Measurements from ENCODE around the gene CGREF1.

The CGREF1 gene

GRCh38 chr2:27087823-27088410 lies 31.0 kb downstream of the CGREF1 start:
- Histone ChIP-seq H3K27me3 (replicated peaks; ENCODE audit: control insufficient read depth, insufficient read depth, low read length, poor library complexity, severe bottlenecking) (no peaks in the 10 kb centered on the region), H3K4me1 (ENCODE audit: control insufficient read depth, insufficient read depth, low read length, poor library complexity, severe bottlenecking) (peaks cover 19% of the 10 kb centered on the region), H3K27ac (ENCODE audit: insufficient read depth, low read length, poor library complexity, severe bottlenecking) (no peak overlapping the region), H3K9me3 (ENCODE audit: control insufficient read depth, low read length) (no peaks in the 10 kb centered on the region), H3K4me3 (ENCODE audit: insufficient read depth, low read depth, low read length, poor library complexity, severe bottlenecking) (no peak overlapping the region), H3K36me3 (ENCODE audit: control insufficient read depth, insufficient read depth, low read length) (no peaks in the 10 kb centered on the region)
- DNase-seq = no peak

DNA sequence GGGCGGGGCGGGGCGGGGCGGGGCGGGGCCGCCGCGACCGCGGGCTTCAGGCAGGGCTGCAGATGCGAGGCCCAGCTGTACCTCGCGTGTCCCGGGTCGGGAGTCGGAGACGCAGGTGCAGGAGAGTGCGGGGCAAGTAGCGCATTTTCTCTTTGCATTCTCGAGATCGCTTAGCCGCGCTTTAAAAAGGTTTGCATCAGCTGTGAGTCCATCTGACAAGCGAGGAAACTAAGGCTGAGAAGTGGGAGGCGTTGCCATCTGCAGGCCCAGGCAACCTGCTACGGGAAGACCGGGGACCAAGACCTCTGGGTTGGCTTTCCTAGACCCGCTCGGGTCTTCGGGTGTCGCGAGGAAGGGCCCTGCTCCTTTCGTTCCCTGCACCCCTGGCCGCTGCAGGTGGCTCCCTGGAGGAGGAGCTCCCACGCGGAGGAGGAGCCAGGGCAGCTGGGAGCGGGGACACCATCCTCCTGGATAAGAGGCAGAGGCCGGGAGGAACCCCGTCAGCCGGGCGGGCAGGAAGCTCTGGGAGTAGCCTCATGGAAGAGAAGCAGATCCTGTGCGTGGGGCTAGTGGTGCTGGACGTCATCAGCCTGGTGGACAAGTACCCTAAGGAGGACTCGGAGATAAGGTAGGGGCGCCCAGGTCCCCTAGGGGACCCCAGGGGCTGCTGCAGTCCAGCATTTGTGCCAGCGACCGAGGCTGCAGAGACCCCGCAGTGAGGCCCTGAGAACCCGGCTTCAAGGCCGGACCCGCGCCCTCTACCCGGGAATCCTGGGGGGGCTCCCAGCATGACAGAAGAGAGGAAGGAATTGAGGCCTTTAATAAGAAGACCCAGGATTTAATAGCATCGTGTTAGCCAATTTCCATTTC lies 32.0 kb downstream of the CGREF1 start, which contains the start of gene KHK:
Gene KHK (plus strand): TSS at position 49 of the 870 bp plus-strand sequence. CDS start 488 bp downstream, at position 537.
- H3K9me3 ChIP-seq (ENCODE audit: control insufficient read depth, low read length) = no peaks in the 10 kb centered on the region
- DNase-seq = no peak

GRCh38 chr2:27086090-27086723 lies 32.7 kb downstream of the CGREF1 start:
- Histone ChIP-seq H3K4me1 (ENCODE audit: control insufficient read depth, insufficient read depth, low read length, poor library complexity, severe bottlenecking) (peaks cover 28% of the 10 kb centered on the region), H3K27me3 (replicated peaks; ENCODE audit: control insufficient read depth, insufficient read depth, low read length, poor library complexity, severe bottlenecking) (no peaks in the 10 kb centered on the region), H3K4me3 (ENCODE audit: insufficient read depth, low read depth, low read length, poor library complexity, severe bottlenecking) (peak overlapping the region; percentile 71), H3K27ac (ENCODE audit: insufficient read depth, low read length, poor library complexity, severe bottlenecking) (peak overlapping the region; percentile 85), H3K36me3 (ENCODE audit: control insufficient read depth, insufficient read depth, low read length) (no peaks in the 10 kb centered on the region), H3K9me3 (ENCODE audit: control insufficient read depth, low read length) (no peaks in the 10 kb centered on the region)
- DNase-seq = peak; percentile 94 to 97 (median 95)

More for the DNA sequence above, 32.0 kb downstream of the CGREF1 start, which contains the start of gene KHK:
- H3K27ac ChIP-seq (ENCODE audit: insufficient read depth, low read length, poor library complexity, severe bottlenecking) = peak within 1 kb of the TSS; percentile 85
- H3K4me3 ChIP-seq (ENCODE audit: insufficient read depth, low read depth, low read length, poor library complexity, severe bottlenecking) = peak within 1 kb of the TSS; percentile 71
- no peaks in the 10 kb centered on the region for H3K36me3 ChIP-seq (ENCODE audit: control insufficient read depth, insufficient read depth, low read length)
- H3K27me3 ChIP-seq (replicated peaks; ENCODE audit: control insufficient read depth, insufficient read depth, low read length, poor library complexity, severe bottlenecking) = no peaks in the 10 kb centered on the region
- peaks cover 22% of the 10 kb centered on the region for H3K4me1 ChIP-seq (ENCODE audit: control insufficient read depth, insufficient read depth, low read length, poor library complexity, severe bottlenecking)

DNA sequence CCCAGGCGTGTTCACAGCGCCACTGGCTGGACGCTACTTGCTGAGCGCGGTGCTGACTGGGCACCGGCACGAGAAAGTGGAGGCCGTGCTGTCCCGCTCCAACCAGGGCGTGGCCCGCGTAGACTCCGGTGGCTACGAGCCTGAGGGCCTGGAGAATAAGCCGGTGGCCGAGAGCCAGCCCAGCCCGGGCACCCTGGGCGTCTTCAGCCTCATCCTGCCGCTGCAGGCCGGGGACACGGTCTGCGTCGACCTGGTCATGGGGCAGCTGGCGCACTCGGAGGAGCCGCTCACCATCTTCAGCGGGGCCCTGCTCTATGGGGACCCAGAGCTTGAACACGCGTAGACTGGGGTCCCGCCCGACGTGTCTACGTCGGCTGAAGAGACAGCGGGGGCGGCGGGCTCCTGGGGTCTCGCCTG lies 33.2 kb downstream of the CGREF1 start:
- Histone ChIP-seq H3K4me3 (ENCODE audit: insufficient read depth, low read depth, low read length, poor library complexity, severe bottlenecking) (peak overlapping the region; percentile 71), H3K27me3 (replicated peaks; ENCODE audit: control insufficient read depth, insufficient read depth, low read length, poor library complexity, severe bottlenecking) (no peaks in the 10 kb centered on the region), H3K27ac (ENCODE audit: insufficient read depth, low read length, poor library complexity, severe bottlenecking) (peak overlapping the region; percentile 85), H3K4me1 (ENCODE audit: control insufficient read depth, insufficient read depth, low read length, poor library complexity, severe bottlenecking) (peaks cover 32% of the 10 kb centered on the region), H3K36me3 (ENCODE audit: control insufficient read depth, insufficient read depth, low read length) (no peaks in the 10 kb centered on the region), H3K9me3 (ENCODE audit: control insufficient read depth, low read length) (no peaks in the 10 kb centered on the region)
- peak in 1 of 3 donors; percentile 4 for DNase-seq

- Histone ChIP-seq H3K36me3 (ENCODE audit: control insufficient read depth, insufficient read depth, low read length) (no peaks in the 10 kb centered on the region), H3K27ac (ENCODE audit: insufficient read depth, low read length, poor library complexity, severe bottlenecking) (peak overlapping the region; percentile 85), H3K9me3 (ENCODE audit: control insufficient read depth, low read length) (no peaks in the 10 kb centered on the region), H3K4me1 (ENCODE audit: control insufficient read depth, insufficient read depth, low read length, poor library complexity, severe bottlenecking) (peaks cover 33% of the 10 kb centered on the region), H3K4me3 (ENCODE audit: insufficient read depth, low read depth, low read length, poor library complexity, severe bottlenecking) (peak overlapping the region; percentile 71), H3K27me3 (replicated peaks; ENCODE audit: control insufficient read depth, insufficient read depth, low read length, poor library complexity, severe bottlenecking) (no peaks in the 10 kb centered on the region)
- no peak for DNase-seq
Observed at GRCh38 chr2:27085062-27085672, 33.8 kb downstream of the CGREF1 start.

DNA sequence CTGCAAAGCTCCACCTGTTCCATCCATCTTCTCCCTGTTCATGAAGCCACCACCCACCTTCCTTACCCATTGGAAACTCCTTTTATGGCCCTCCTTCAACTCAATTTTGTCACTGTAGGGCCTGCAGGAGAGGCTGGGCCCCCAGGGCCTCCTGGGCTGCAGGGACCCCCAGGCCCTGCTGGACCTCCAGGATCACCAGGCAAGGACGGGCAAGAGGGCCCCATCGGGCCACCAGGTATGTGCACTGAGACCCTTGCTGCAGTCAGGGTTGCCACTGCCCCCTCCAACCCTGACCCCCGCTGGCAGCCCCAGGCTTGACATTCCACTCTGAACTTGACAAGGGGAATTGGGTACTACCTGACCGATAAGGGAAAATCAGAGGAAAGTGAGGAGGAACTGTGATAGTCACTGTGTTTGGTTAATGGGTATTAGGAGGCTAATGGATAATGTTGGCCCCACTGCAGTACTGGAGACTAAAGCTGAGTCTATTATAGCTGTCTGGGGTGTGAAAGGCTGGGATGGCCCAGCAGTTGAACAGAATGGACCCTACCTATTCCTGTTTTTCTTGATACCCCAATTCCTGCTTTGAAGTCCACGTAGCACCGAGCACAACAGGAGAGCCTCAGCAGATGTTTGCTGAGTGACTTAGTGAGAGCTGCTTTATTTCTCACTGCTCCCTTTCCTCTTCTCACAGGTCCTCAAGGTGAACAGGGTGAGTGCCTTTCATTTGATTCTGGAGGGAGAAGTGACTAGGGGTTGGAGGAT lies 34.4 kb downstream of the CGREF1 start:
- Histone ChIP-seq H3K27ac (ENCODE audit: insufficient read depth, low read length, poor library complexity, severe bottlenecking) (no peak overlapping the region), H3K4me1 (ENCODE audit: control insufficient read depth, insufficient read depth, low read length, poor library complexity, severe bottlenecking) (peaks cover 33% of the 10 kb centered on the region), H3K27me3 (replicated peaks; ENCODE audit: control insufficient read depth, insufficient read depth, low read length, poor library complexity, severe bottlenecking) (no peaks in the 10 kb centered on the region)

DNA sequence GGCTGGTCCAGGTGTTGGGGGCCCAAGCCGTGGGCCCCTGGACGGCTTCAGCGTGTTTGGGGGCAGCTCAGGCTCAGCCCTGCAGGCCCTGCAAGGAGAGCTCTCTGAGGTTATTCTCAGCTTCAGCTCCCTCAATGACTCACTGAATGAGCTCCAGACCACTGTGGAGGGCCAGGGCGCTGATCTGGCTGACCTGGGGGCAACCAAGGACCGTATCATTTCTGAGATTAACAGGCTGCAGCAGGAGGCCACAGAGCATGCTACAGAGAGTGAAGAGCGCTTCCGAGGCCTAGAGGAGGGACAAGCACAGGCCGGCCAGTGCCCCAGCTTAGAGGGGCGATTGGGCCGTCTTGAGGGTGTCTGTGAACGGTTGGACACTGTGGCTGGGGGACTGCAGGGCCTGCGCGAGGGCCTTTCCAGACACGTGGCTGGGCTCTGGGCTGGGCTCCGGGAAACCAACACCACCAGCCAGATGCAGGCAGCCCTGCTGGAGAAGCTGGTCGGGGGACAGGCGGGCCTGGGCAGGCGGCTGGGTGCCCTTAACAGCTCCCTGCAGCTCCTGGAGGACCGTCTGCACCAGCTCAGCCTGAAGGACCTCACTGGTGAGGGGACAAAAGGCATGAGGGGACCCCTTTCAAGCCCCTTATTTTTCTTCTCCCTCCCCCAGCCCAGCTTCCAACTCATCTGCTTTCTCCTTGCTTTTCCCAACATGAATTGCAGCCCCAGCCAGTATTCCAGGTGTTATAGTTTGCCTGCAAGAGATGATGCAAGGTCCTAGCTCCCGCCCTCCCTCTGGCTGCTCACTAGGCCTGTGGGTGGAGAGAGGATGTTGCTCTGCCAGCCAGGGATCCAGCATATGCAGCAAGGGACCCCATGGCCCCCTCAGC lies 35.3 kb downstream of the CGREF1 start:
- DNase-seq = no peak
- H3K4me1 ChIP-seq (ENCODE audit: control insufficient read depth, insufficient read depth, low read length, poor library complexity, severe bottlenecking) = peaks cover 33% of the 10 kb centered on the region
- H3K4me3 ChIP-seq (ENCODE audit: insufficient read depth, low read depth, low read length, poor library complexity, severe bottlenecking) = no peak overlapping the region
- no peaks in the 10 kb centered on the region for H3K36me3 ChIP-seq (ENCODE audit: control insufficient read depth, insufficient read depth, low read length)
- no peak overlapping the region for H3K27ac ChIP-seq (ENCODE audit: insufficient read depth, low read length, poor library complexity, severe bottlenecking)
- no peaks in the 10 kb centered on the region for H3K9me3 ChIP-seq (ENCODE audit: control insufficient read depth, low read length)
- no peaks in the 10 kb centered on the region for H3K27me3 ChIP-seq (replicated peaks; ENCODE audit: control insufficient read depth, insufficient read depth, low read length, poor library complexity, severe bottlenecking)

More for the DNA sequence above, 34.4 kb downstream of the CGREF1 start:
- DNase-seq = no peak
- H3K9me3 ChIP-seq (ENCODE audit: control insufficient read depth, low read length) = no peaks in the 10 kb centered on the region
- H3K36me3 ChIP-seq (ENCODE audit: control insufficient read depth, insufficient read depth, low read length) = no peaks in the 10 kb centered on the region
- no peak overlapping the region for H3K4me3 ChIP-seq (ENCODE audit: insufficient read depth, low read depth, low read length, poor library complexity, severe bottlenecking)

- no peak for DNase-seq
- H3K27ac ChIP-seq (ENCODE audit: insufficient read depth, low read length, poor library complexity, severe bottlenecking) = no peak overlapping the region
- H3K27me3 ChIP-seq (replicated peaks; ENCODE audit: control insufficient read depth, insufficient read depth, low read length, poor library complexity, severe bottlenecking) = no peaks in the 10 kb centered on the region
- no peaks in the 10 kb centered on the region for H3K36me3 ChIP-seq (ENCODE audit: control insufficient read depth, insufficient read depth, low read length)
- peaks cover 33% of the 10 kb centered on the region for H3K4me1 ChIP-seq (ENCODE audit: control insufficient read depth, insufficient read depth, low read length, poor library complexity, severe bottlenecking)
- H3K4me3 ChIP-seq (ENCODE audit: insufficient read depth, low read depth, low read length, poor library complexity, severe bottlenecking) = no peak overlapping the region
- H3K9me3 ChIP-seq (ENCODE audit: control insufficient read depth, low read length) = no peaks in the 10 kb centered on the region
Observed at GRCh38 chr2:27082773-27083409, 36.0 kb downstream of the CGREF1 start.
